Osteocyte (in vitro differentiated cells): Measurements from ENCODE around the gene XAGE3. TPM values are rescaled to one million over a fixed set of nuclear protein-coding genes. Genes with fewer than 3 reads are reported as not detected.

Experiments used
- DNase-seq: peaks from one replicate; pipeline ENCODE4 v3.0.0; 2021; ENCODE audit warnings: mixed read lengths; ENCODE audit not compliant: unreplicated experiment; ENCODE audit errors: extremely low spot score
- H3K27ac Mint-ChIP-seq: one replicate; pipeline ENCODE4 v1.8.0; 2021; ENCODE audit warnings: mild to moderate bottlenecking, mixed read lengths; ENCODE audit not compliant: unreplicated experiment
- H3K27me3 Mint-ChIP-seq: one replicate; pipeline ENCODE4 v1.8.0; 2021; ENCODE audit warnings: mixed read lengths; ENCODE audit not compliant: unreplicated experiment
- H3K36me3 Mint-ChIP-seq: one replicate; pipeline ENCODE4 v1.8.0; 2021; ENCODE audit warnings: mixed read lengths; ENCODE audit not compliant: unreplicated experiment
- H3K4me1 Mint-ChIP-seq: one replicate; pipeline ENCODE4 v1.8.0; 2021; ENCODE audit warnings: mixed read lengths; ENCODE audit not compliant: unreplicated experiment
- H3K4me3 Mint-ChIP-seq: one replicate; pipeline ENCODE4 v1.8.0; 2021; ENCODE audit warnings: mild to moderate bottlenecking, moderate library complexity, mixed read lengths; ENCODE audit not compliant: unreplicated experiment
- H3K9me3 Mint-ChIP-seq: one replicate; pipeline ENCODE4 v1.8.0; 2021; ENCODE audit warnings: mixed read lengths; ENCODE audit not compliant: unreplicated experiment
- total RNA-seq: library from RNA; stranded (reverse); gene quantifications from 2 replicates; pipeline ENCODE4 v1.2.1, GENCODE V29; 2021
- TF ChIP-seq, protein P1 (sequence below): fragments of 200-600 bp; sonication (generic); IDR thresholded peaks from 2 replicates; pipeline ENCODE4 v1.5.0; 2021; ENCODE audit warnings: antibody characterized with exemption, mild to moderate bottlenecking, moderate library complexity

XAGE3 gene
- total RNA-seq, 1 donor from 2014 or later: not detected

- TF ChIP-seq, protein P1, sequence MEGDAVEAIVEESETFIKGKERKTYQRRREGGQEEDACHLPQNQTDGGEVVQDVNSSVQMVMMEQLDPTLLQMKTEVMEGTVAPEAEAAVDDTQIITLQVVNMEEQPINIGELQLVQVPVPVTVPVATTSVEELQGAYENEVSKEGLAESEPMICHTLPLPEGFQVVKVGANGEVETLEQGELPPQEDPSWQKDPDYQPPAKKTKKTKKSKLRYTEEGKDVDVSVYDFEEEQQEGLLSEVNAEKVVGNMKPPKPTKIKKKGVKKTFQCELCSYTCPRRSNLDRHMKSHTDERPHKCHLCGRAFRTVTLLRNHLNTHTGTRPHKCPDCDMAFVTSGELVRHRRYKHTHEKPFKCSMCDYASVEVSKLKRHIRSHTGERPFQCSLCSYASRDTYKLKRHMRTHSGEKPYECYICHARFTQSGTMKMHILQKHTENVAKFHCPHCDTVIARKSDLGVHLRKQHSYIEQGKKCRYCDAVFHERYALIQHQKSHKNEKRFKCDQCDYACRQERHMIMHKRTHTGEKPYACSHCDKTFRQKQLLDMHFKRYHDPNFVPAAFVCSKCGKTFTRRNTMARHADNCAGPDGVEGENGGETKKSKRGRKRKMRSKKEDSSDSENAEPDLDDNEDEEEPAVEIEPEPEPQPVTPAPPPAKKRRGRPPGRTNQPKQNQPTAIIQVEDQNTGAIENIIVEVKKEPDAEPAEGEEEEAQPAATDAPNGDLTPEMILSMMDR: no peak
- H3K27me3 Mint-ChIP-seq: no peaks in the 10 kb centered on the region
- H3K4me1 Mint-ChIP-seq: no peaks in the 10 kb centered on the region
- DNase-seq: no peak
- no peaks in the 10 kb centered on the region for H3K36me3 Mint-ChIP-seq
- peaks cover 3% of the 10 kb centered on the region for H3K9me3 Mint-ChIP-seq
- H3K27ac Mint-ChIP-seq: no peak overlapping the region
- H3K4me3 Mint-ChIP-seq: no peak overlapping the region
Observed at GRCh38 chrX:52824608-52825007, 43.3 kb downstream of the XAGE3 start.

DNA sequence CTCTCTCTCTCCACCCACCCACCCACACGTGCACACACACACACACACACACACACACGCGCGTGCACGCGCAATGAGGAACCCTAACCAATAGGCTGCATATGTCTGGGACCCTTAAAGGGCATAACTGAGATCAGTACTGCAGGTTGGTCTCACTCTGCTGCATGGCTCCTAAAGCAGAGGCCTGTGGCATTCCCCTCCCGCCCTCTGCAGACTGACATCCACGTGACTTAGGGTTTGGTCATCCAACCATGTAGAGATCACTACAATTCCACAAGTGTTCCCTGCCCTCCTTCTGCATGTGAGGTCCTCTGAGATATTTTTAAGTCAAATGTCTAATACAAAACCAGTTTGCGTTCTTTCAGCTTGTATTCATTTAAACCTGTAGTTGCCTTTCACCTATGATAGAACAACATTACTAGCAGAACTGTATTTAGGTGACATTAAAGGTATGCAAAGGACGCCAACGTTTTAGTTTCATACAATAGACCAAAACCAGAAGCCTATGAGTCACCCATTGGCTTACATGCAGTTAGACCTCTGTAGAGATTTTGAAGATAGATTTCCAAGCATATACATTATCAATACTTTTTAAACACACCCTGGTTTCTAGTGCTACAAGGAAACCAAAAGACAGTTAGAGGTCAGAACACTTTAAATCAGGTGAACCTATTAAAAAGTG is 46.7 kb downstream of the XAGE3 start:
- DNase-seq: no peak
- Mint-ChIP-seq H3K27me3 (no peaks in the 10 kb centered on the region), H3K36me3 (no peaks in the 10 kb centered on the region), H3K4me3 (no peak overlapping the region), H3K4me1 (no peaks in the 10 kb centered on the region), H3K9me3 (peaks cover 3% of the 10 kb centered on the region), H3K27ac (no peak overlapping the region)
- TF ChIP-seq, protein P1: no peak

DNA sequence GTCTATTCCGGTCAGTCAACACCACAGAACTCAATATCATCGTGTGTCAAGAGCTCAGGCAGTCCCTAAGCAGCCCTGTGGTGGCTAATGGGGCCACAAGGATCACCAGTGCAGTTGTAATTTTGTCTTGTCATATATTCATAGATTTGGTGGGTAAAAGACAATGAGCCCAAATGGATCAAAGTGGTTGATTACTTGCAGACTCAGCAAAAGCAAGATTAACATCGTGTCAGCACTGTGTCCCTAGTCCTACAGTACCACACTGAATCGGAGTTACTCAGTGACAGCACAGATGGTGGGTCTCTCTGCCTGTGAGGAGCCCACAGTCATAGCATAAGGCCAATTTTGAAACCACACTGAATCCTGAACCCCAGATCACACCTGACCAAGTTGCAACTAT is 48.1 kb downstream of the XAGE3 start:
- no peaks in the 10 kb centered on the region for H3K27me3 Mint-ChIP-seq
- H3K27ac Mint-ChIP-seq: no peak overlapping the region
- peaks cover 3% of the 10 kb centered on the region for H3K9me3 Mint-ChIP-seq
- H3K4me1 Mint-ChIP-seq: no peaks in the 10 kb centered on the region
- H3K4me3 Mint-ChIP-seq: no peak overlapping the region
- H3K36me3 Mint-ChIP-seq: no peaks in the 10 kb centered on the region
- no peak for DNase-seq
- TF ChIP-seq, protein P1: no peak

Other genes starting within 250 kb of the XAGE3 start
- gene SSX7, start 213.2 kb downstream of the XAGE3 start, total RNA-seq: not detected in 2 replicates
- gene SSX2, start 160.9 kb downstream of the XAGE3 start, total RNA-seq: not detected in 2 replicates
- not detected in 2 replicates for gene SSX2B, start 116.8 kb downstream of the XAGE3 start, total RNA-seq
- gene SPANXN5, start 70.7 kb downstream of the XAGE3 start, total RNA-seq: not detected in 2 replicates
- not detected in 2 replicates for gene XAGE5, start 56.8 kb downstream of the XAGE3 start, total RNA-seq
- 20.7 and 24.6 TPM in 2 replicates for gene FAM156B, start 29.2 kb upstream of the XAGE3 start, total RNA-seq
- 23.9 and 27.4 TPM in 2 replicates for gene FAM156A, start 90.4 kb upstream of the XAGE3 start, total RNA-seq
- 12.6 and 17.3 TPM in 2 replicates for gene GPR173, start 180.7 kb upstream of the XAGE3 start, total RNA-seq
- gene TSPYL2, start 214.3 kb upstream of the XAGE3 start, total RNA-seq: 19.5 and 26.2 TPM in 2 replicates
- 12.4 and 13.7 TPM in 2 replicates for gene KANTR, start 226.1 kb upstream of the XAGE3 start, total RNA-seq